ENCODE measurements around the gene DCAF6.

The DCAF6 gene

DNA sequence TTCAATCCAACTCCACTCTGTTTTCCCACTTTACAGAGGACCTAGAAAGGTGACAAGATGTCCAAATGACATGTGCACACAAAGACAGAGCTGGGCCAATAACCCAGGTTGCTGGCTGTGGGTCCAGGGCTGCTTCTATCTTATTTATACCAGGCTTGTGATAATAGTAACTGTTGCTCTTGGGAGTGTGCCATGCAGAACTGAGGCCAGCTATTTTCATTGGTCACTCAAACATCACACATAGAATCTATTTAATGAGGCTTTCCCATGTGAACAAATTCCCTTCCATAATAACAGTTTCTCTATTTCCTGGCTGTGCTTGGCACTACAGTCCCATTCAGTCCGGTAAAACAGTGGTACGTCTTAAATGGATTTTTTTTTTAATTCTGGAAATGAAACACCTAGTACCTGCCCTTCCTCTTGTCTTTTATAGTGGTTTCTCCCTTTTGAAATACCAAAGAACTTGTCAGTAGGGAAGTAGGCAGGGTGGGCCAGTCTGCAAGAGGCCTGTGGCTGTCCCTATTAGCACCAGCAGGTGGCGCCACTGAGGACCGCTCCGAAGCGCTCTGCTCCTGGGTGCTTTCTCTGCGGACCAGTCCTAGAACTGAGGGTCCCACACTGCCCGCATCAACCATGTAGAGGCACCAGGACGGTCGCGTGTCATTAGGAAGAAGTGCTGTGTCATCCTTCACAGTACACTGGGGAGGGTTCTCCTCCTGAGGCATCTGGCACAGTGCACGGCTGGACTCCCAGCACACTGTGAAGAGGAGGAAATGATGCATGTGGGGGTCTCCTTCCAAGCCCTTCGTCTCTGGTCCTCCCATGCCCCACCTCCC, 148.1 kb downstream of the DCAF6 start:
- H3K4ac ChIP-seq (ENCODE audit: low read depth in 1 of 2, low read length in 2 of 2), result no peak overlapping the region
- WGBS, result 56% methylated on average over 8 of the region's 13 CpGs
- H3K4me2 ChIP-seq (ENCODE audit: low read length, poor library complexity, severe bottlenecking), result no peak overlapping the region
- H3K27ac ChIP-seq (ENCODE audit: low read length, poor library complexity, severe bottlenecking), result no peak overlapping the region
- peak overlapping the region; percentile 48 for H3K9ac ChIP-seq (ENCODE audit: low read length)
- H2BK15ac ChIP-seq (ENCODE audit: low read depth, poor library complexity, severe bottlenecking), result no peak overlapping the region
- H3K4me3 ChIP-seq (ENCODE audit: insufficient read depth in 1 of 2, low read depth in 1 of 2, low read length in 2 of 2), result no peak overlapping the region
- no peak overlapping the region for H2BK120ac ChIP-seq (ENCODE audit: low read depth, low read length)
- H4K8ac ChIP-seq (ENCODE audit: low read length), result peak overlapping the region; percentile 62
- H2AFZ ChIP-seq (ENCODE audit: low read depth, low read length), result no peak overlapping the region
- no peaks in the 10 kb centered on the region for H3K27me3 ChIP-seq (ENCODE audit: control insufficient read depth in 1 of 2, insufficient read depth in 1 of 2, low read length in 2 of 2)
- H2BK12ac ChIP-seq (ENCODE audit: low read length in 2 of 2), result peak overlapping the region in 1 of 2 experiments; percentile 15
- no peak overlapping the region for H2AK5ac ChIP-seq (ENCODE audit: low read length, severe bottlenecking)
- H3K36me3 ChIP-seq (ENCODE audit: control insufficient read depth in 1 of 2, insufficient read depth in 2 of 2, low read depth in 1 of 2, low read length in 2 of 2), result peaks cover 18 to 45% of the 10 kb centered on the region in 2 experiments
- H3K23ac ChIP-seq (ENCODE audit: low read length in 2 of 2), result no peak overlapping the region
- peaks cover 8% of the 10 kb centered on the region for H3K79me1 ChIP-seq (replicated peaks; ENCODE audit: low read length, poor library complexity, severe bottlenecking)
- no peak overlapping the region for H2BK5ac ChIP-seq (ENCODE audit: low read depth, low read length, poor library complexity, severe bottlenecking)
- H3K4me1 ChIP-seq (ENCODE audit: control insufficient read depth, insufficient read depth, low read depth, low read length), result peaks cover 19% of the 10 kb centered on the region
- H3K9me3 ChIP-seq (ENCODE audit: control insufficient read depth, low read length), result no peaks in the 10 kb centered on the region
- no peak overlapping the region for H3K14ac ChIP-seq (ENCODE audit: low read length in 2 of 2)
- peak; percentile 27 for DNase-seq
- H4K91ac ChIP-seq (ENCODE audit: low read length), result peak overlapping the region; percentile 28
- peak overlapping the region; percentile 11 to 29 for H3K18ac ChIP-seq (ENCODE audit: low read depth in 1 of 2, low read length in 2 of 2)

DNA sequence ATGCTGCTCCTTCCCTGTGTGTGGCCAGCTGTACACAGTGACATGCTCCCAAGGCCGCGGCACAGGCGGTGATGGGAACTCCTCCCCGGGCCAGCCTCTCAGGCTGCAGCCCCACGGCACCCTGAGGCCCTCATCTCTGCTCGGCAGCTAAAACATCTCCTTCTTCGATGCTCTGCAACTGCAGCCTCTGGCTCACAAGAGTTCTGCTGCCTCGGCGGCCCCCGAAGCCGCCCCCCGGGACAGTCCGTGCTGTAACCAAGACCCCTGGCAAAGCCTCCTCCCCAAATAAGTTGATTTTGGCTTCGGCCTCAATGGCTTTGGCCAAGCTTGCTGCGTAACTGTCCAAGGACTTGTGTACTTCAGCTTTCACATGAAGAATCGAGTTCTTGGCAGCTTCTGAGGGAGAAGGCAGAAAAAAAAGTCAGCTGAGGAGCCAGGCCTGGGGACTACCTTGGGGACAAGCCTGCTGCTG, 149.0 kb downstream of the DCAF6 start:
- no peak overlapping the region for H3K23ac ChIP-seq (ENCODE audit: low read length in 2 of 2)
- H3K4me3 ChIP-seq (ENCODE audit: insufficient read depth in 1 of 2, low read depth in 1 of 2, low read length in 2 of 2), result no peak overlapping the region
- WGBS, result 97% methylated on average over 16 of the region's 16 CpGs
- no peak overlapping the region for H2BK120ac ChIP-seq (ENCODE audit: low read depth, low read length)
- no peak overlapping the region for H2AK5ac ChIP-seq (ENCODE audit: low read length, severe bottlenecking)
- no peak overlapping the region for H2BK12ac ChIP-seq (ENCODE audit: low read length in 2 of 2)
- peaks cover 18 to 50% of the 10 kb centered on the region in 2 experiments for H3K36me3 ChIP-seq (ENCODE audit: control insufficient read depth in 1 of 2, insufficient read depth in 2 of 2, low read depth in 1 of 2, low read length in 2 of 2)
- no peak overlapping the region for H2BK15ac ChIP-seq (ENCODE audit: low read depth, poor library complexity, severe bottlenecking)
- H3K4me2 ChIP-seq (ENCODE audit: low read length, poor library complexity, severe bottlenecking), result no peak overlapping the region
- no peak overlapping the region for H3K4ac ChIP-seq (ENCODE audit: low read depth in 1 of 2, low read length in 2 of 2)
- H3K27ac ChIP-seq (ENCODE audit: low read length, poor library complexity, severe bottlenecking), result no peak overlapping the region
- H2BK5ac ChIP-seq (ENCODE audit: low read depth, low read length, poor library complexity, severe bottlenecking), result no peak overlapping the region
- peaks cover 16% of the 10 kb centered on the region for H3K4me1 ChIP-seq (ENCODE audit: control insufficient read depth, insufficient read depth, low read depth, low read length)
- H3K27me3 ChIP-seq (ENCODE audit: control insufficient read depth in 1 of 2, insufficient read depth in 1 of 2, low read length in 2 of 2), result no peaks in the 10 kb centered on the region
- H4K8ac ChIP-seq (ENCODE audit: low read length), result no peak overlapping the region
- DNase-seq, result no peak
- no peak overlapping the region for H3K14ac ChIP-seq (ENCODE audit: low read length in 2 of 2)
- peaks cover 9% of the 10 kb centered on the region for H3K79me1 ChIP-seq (replicated peaks; ENCODE audit: low read length, poor library complexity, severe bottlenecking)
- H3K9me3 ChIP-seq (ENCODE audit: control insufficient read depth, low read length), result no peaks in the 10 kb centered on the region
- H4K91ac ChIP-seq (ENCODE audit: low read length), result no peak overlapping the region
- H3K9ac ChIP-seq (ENCODE audit: low read length), result peak overlapping the region; percentile 48
- H2AFZ ChIP-seq (ENCODE audit: low read depth, low read length), result no peak overlapping the region
- no peak overlapping the region for H3K18ac ChIP-seq (ENCODE audit: low read depth in 1 of 2, low read length in 2 of 2)

DNA sequence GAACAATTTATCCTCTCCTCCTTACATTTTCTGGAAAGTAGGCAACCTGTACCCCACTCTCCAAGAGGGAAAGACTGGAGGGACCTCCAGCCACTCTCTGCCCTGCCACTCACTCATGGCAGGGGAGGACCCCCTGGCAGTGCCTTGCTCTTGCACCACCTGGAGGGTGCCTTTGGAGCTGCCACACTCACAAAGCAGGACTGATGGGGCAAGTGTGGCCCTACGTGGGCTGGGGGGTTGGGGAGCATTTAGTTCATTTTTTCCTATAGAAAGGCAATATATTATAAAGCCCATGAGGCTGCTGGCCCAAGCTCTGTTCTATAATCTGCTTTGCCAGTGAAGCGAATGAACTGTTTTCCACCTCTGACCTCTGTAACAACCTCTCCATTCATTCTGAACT, 150.0 kb downstream of the DCAF6 start:
- Histone ChIP-seq H3K4ac (ENCODE audit: low read depth in 1 of 2, low read length in 2 of 2) (no peak overlapping the region), H2BK120ac (ENCODE audit: low read depth, low read length) (no peak overlapping the region), H3K9ac (ENCODE audit: low read length) (no peak overlapping the region), H2BK12ac (ENCODE audit: low read length in 2 of 2) (no peak overlapping the region), H3K36me3 (ENCODE audit: control insufficient read depth in 1 of 2, insufficient read depth in 2 of 2, low read depth in 1 of 2, low read length in 2 of 2) (peaks cover 18 to 53% of the 10 kb centered on the region in 2 experiments), H3K27ac (ENCODE audit: low read length, poor library complexity, severe bottlenecking) (no peak overlapping the region), H3K4me3 (ENCODE audit: insufficient read depth in 1 of 2, low read depth in 1 of 2, low read length in 2 of 2) (no peak overlapping the region), H2BK5ac (ENCODE audit: low read depth, low read length, poor library complexity, severe bottlenecking) (no peak overlapping the region), H2AK5ac (ENCODE audit: low read length, severe bottlenecking) (no peak overlapping the region), H3K23ac (ENCODE audit: low read length in 2 of 2) (no peak overlapping the region), H3K18ac (ENCODE audit: low read depth in 1 of 2, low read length in 2 of 2) (no peak overlapping the region), H2AFZ (ENCODE audit: low read depth, low read length) (no peak overlapping the region), H3K79me1 (replicated peaks; ENCODE audit: low read length, poor library complexity, severe bottlenecking) (peaks cover 14% of the 10 kb centered on the region), H4K8ac (ENCODE audit: low read length) (no peak overlapping the region), H3K14ac (ENCODE audit: low read length in 2 of 2) (no peak overlapping the region), H3K27me3 (ENCODE audit: control insufficient read depth in 1 of 2, insufficient read depth in 1 of 2, low read length in 2 of 2) (no peaks in the 10 kb centered on the region), H2BK15ac (ENCODE audit: low read depth, poor library complexity, severe bottlenecking) (no peak overlapping the region), H4K91ac (ENCODE audit: low read length) (no peak overlapping the region), H3K9me3 (ENCODE audit: control insufficient read depth, low read length) (no peaks in the 10 kb centered on the region), H3K4me1 (ENCODE audit: control insufficient read depth, insufficient read depth, low read depth, low read length) (peaks cover 16% of the 10 kb centered on the region), H3K4me2 (ENCODE audit: low read length, poor library complexity, severe bottlenecking) (no peak overlapping the region)
- DNase-seq, result no peak
- 100% methylated on average over 1 of the region's 2 CpGs for WGBS

DNA sequence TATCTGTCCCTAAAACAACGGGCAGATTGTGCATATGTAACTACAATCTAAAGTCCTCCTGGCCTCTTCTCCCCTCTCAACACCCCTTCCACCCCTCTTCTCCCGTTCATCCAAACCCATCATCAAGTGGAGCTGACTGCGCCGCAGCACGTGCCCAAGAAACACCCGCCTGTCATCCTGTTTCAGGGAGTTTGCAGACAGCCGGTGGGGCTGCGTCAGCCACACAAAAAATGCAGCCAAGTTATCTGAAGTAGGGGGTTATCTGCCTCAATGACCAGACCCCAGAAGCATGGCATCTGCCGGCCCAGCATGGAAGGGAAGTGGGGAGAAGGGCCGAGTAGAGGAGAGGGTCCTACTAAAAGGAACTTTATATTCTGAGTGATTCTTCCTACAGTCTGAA, 151.2 kb downstream of the DCAF6 start:
- Histone ChIP-seq H3K9me3 (ENCODE audit: control insufficient read depth, low read length) (no peaks in the 10 kb centered on the region), H2BK120ac (ENCODE audit: low read depth, low read length) (no peak overlapping the region), H3K23ac (ENCODE audit: low read length in 2 of 2) (no peak overlapping the region), H3K4me1 (ENCODE audit: control insufficient read depth, insufficient read depth, low read depth, low read length) (peaks cover 9% of the 10 kb centered on the region), H3K4me3 (ENCODE audit: insufficient read depth in 1 of 2, low read depth in 1 of 2, low read length in 2 of 2) (no peak overlapping the region), H2AK5ac (ENCODE audit: low read length, severe bottlenecking) (no peak overlapping the region), H2BK15ac (ENCODE audit: low read depth, poor library complexity, severe bottlenecking) (no peak overlapping the region), H3K36me3 (ENCODE audit: control insufficient read depth in 1 of 2, insufficient read depth in 2 of 2, low read depth in 1 of 2, low read length in 2 of 2) (peaks cover 18 to 51% of the 10 kb centered on the region in 2 experiments), H2AFZ (ENCODE audit: low read depth, low read length) (no peak overlapping the region), H2BK5ac (ENCODE audit: low read depth, low read length, poor library complexity, severe bottlenecking) (no peak overlapping the region), H3K18ac (ENCODE audit: low read depth in 1 of 2, low read length in 2 of 2) (no peak overlapping the region), H3K4me2 (ENCODE audit: low read length, poor library complexity, severe bottlenecking) (no peak overlapping the region), H4K91ac (ENCODE audit: low read length) (no peak overlapping the region), H4K8ac (ENCODE audit: low read length) (no peak overlapping the region), H3K27ac (ENCODE audit: low read length, poor library complexity, severe bottlenecking) (no peak overlapping the region), H3K4ac (ENCODE audit: low read depth in 1 of 2, low read length in 2 of 2) (no peak overlapping the region), H2BK12ac (ENCODE audit: low read length in 2 of 2) (no peak overlapping the region), H3K79me1 (replicated peaks; ENCODE audit: low read length, poor library complexity, severe bottlenecking) (peaks cover 16% of the 10 kb centered on the region), H3K9ac (ENCODE audit: low read length) (no peak overlapping the region), H3K14ac (ENCODE audit: low read length in 2 of 2) (no peak overlapping the region), H3K27me3 (ENCODE audit: control insufficient read depth in 1 of 2, insufficient read depth in 1 of 2, low read length in 2 of 2) (no peaks in the 10 kb centered on the region)
- 96% methylated on average over 9 of the region's 10 CpGs for WGBS
- no peak for DNase-seq
